ENCODE results near the gene USP53. TPM values are rescaled to one million over a fixed set of nuclear protein-coding genes. Genes with fewer than 3 reads are reported as not detected.
"Not testable (repeated sequence)": the region's sequence is repeated elsewhere in the genome, so short reads cannot be mapped to it uniquely, and the experiment has no call there.

The USP53 gene
- total RNA-seq, 1 donor from 2014 or later: 75.4 TPM

- DNase-seq (ENCODE audit: low spot score in 2 of 2): no peak
- H3K4me1 ChIP-seq: no peaks in the 10 kb centered on the region
- intact Hi-C loops (cut with DNase I): no loop called here
- H3K4me3 ChIP-seq: no peak overlapping the region
- H3K27me3 ChIP-seq: no peaks in the 10 kb centered on the region
- no peak overlapping the region for H3K27ac ChIP-seq
- TF ChIP-seq CTCF (IDR thresholded peaks at IDR 0.05): no peak
- H3K36me3 ChIP-seq: peaks cover 51 to 88% of the 10 kb centered on the region in 2 donors
- no peaks in the 10 kb centered on the region for H3K9me3 ChIP-seq
Observed at GRCh38 chr4:119266153-119266552, 53.6 kb downstream of the USP53 start.

GRCh38 chr4:119268466-119268865, 56.0 kb downstream of the USP53 start:
- DNase-seq (ENCODE audit: low spot score in 2 of 2): no peak
- Histone ChIP-seq H3K9me3 (no peaks in the 10 kb centered on the region), H3K4me3 (no peak overlapping the region), H3K36me3 (peaks cover 54 to 90% of the 10 kb centered on the region in 2 donors), H3K27me3 (no peaks in the 10 kb centered on the region), H3K27ac (no peak overlapping the region), H3K4me1 (peaks cover 0 to 5% of the 10 kb centered on the region in 2 donors)
- no peak for TF ChIP-seq CTCF (IDR thresholded peaks at IDR 0.05)
- intact Hi-C loops (cut with DNase I): no loop called here

GRCh38 chr4:119271361-119272085, 59.0 kb downstream of the USP53 start:
- Histone ChIP-seq H3K27ac (peak overlapping the region in 1 of 2 donors; percentile 33), H3K9me3 (no peaks in the 10 kb centered on the region), H3K4me1 (peaks cover 0 to 5% of the 10 kb centered on the region in 2 donors), H3K4me3 (no peak overlapping the region), H3K27me3 (no peaks in the 10 kb centered on the region), H3K36me3 (peaks cover 44 to 72% of the 10 kb centered on the region in 2 donors)
- intact Hi-C loops (cut with DNase I): no loop called here
- no peak for DNase-seq (ENCODE audit: low spot score in 2 of 2)
- no peak for TF ChIP-seq CTCF (IDR thresholded peaks at IDR 0.05)

GRCh38 chr4:119279541-119279940, 67.0 kb downstream of the USP53 start:
- H3K27me3 ChIP-seq; H3K9me3 ChIP-seq; DNase-seq (ENCODE audit: low spot score in 2 of 2); H3K4me3 ChIP-seq; intact Hi-C loops (cut with DNase I); H3K27ac ChIP-seq; H3K4me1 ChIP-seq: not testable (repeated sequence)
- H3K36me3 ChIP-seq: peaks cover 3 to 16% of the 10 kb centered on the region in 2 donors

- not testable (repeated sequence) for H3K4me1 ChIP-seq; H3K9me3 ChIP-seq; H3K27me3 ChIP-seq; H3K4me3 ChIP-seq; DNase-seq (ENCODE audit: low spot score in 2 of 2); H3K27ac ChIP-seq
- H3K36me3 ChIP-seq: peaks cover 3 to 16% of the 10 kb centered on the region in 2 donors
- intact Hi-C loops (cut with DNase I): loop anchor here (5.0 to 10.0 kb wide), 3 partner anchors 48 to 535 kb away; no protein-coding TSS in a partner anchor
Observed at GRCh38 chr4:119279945-119280344, 67.4 kb downstream of the USP53 start.

- Histone ChIP-seq H3K36me3 (peaks cover 3 to 16% of the 10 kb centered on the region in 2 donors), H3K4me3 (no peak overlapping the region), H3K9me3 (no peaks in the 10 kb centered on the region), H3K4me1 (peaks cover 0 to 22% of the 10 kb centered on the region in 2 donors), H3K27me3 (no peaks in the 10 kb centered on the region), H3K27ac (no peak overlapping the region)
- no peak for DNase-seq (ENCODE audit: low spot score in 2 of 2)
- TF ChIP-seq CTCF (IDR thresholded peaks at IDR 0.05): no peak
- intact Hi-C loops (cut with DNase I): loop anchor here (5.0 to 10.0 kb wide), 3 partner anchors 49 to 537 kb away; no protein-coding TSS in a partner anchor
Observed at GRCh38 chr4:119281393-119281792, 68.9 kb downstream of the USP53 start.
